Measurements from ENCODE around the gene MINDY4. TPM values are rescaled to one million over a fixed set of nuclear protein-coding genes. Genes with fewer than 3 reads are reported as not detected.

MINDY4 gene
- total and polyA plus RNA-seq, 10 of the 15 experiments (the other 5 are each of a cell fraction or from before 2014, with no cell fraction given): 0.10 to 0.90 (median 0.40) TPM

DNA sequence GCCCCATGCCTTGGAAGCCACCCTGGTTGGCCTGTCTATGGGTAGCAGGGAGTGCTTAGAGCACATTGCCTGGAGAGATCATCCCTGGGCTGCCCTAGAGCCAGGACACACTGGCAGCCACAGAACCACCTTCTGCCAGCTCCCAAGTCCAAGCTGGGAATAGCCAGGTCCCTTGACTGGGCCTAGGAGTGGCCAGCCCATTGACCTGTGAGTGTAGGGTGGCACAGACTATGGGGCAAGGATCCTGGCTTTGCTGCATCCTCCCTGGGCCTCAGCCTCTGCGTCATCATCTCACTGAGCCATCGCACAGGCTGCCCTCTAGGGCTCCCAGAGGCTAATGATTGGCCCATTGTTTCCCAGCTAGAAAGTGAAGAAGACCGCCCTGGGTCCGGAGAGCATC, 147.5 kb downstream of the MINDY4 start (continued):
- TF ChIP-seq MEF2A (IDR thresholded peaks at IDR 0.05; ENCODE audit: insufficient read depth, low read depth, low read length) (no peak), CBX5 (IDR thresholded peaks at IDR 0.05; ENCODE audit: low read depth) (no peak), ZBTB11 (CRISPR knock-in tag; IDR thresholded peaks at IDR 0.05) (no peak)

- Histone ChIP-seq H3K79me2 (ENCODE audit: control insufficient read depth, insufficient read depth, low read length) (no peaks in the 10 kb centered on the region), H3K4me1 (ENCODE audit: control insufficient read depth, insufficient read depth, low read length) (no peaks in the 10 kb centered on the region), H3K4me3 (no peak overlapping the region), H3K36me3 (ENCODE audit: control insufficient read depth in 2 of 2, insufficient read depth in 2 of 2, low read length in 1 of 2) (no peaks in the 10 kb centered on the region), H3K9me3 (replicated peaks; ENCODE audit: control insufficient read depth, insufficient read depth, low read length) (no peaks in the 10 kb centered on the region), H3K27me3 (replicated peaks in 1 of 2; ENCODE audit: control insufficient read depth in 2 of 2, insufficient read depth in 2 of 2, low read length in 1 of 2) (no peaks in the 10 kb centered on the region; a peak in 1 of 4 replicates), H3K4me2 (ENCODE audit: control insufficient read depth, insufficient read depth) (no peak overlapping the region), H2AFZ (ENCODE audit: control insufficient read depth, low read depth, low read length) (no peak overlapping the region), H4K20me1 (ENCODE audit: control insufficient read depth, insufficient read depth) (no peaks in the 10 kb centered on the region), H3K27ac (ENCODE audit: control insufficient read depth, insufficient read depth) (no peak overlapping the region), H3K9ac (ENCODE audit: control insufficient read depth, insufficient read depth, low read length) (no peak overlapping the region)
- CTCF ChIA-PET: interaction anchor here (0.7 kb wide), 1 partner anchor 19 kb away, joined by 3 read pairs; no protein-coding TSS in a partner anchor
- ATAC-seq (no peak), DNase-seq (ENCODE audit: low read depth, low spot score) (no peak), FAIRE-seq (no peak)
- no TSS peak for BruUV-seq (replicated peaks)
- SMC1A ChIA-PET (ENCODE audit: uncharacterized antibody, unreplicated experiment): no interaction called here
- RAD21 ChIA-PET (ENCODE audit: unreplicated experiment): no interaction called here
- intact Hi-C loops (cut with micrococcal nuclease; ENCODE audit: unreplicated experiment): no loop called here
- POLR2A ChIA-PET: interaction anchor here (0.6 kb wide), 1 partner anchor 128 kb away, joined by 3 read pairs; no protein-coding TSS in a partner anchor
- WGBS (ENCODE audit: insufficient coverage, insufficient replicate concordance, low lambda C conversion rate, missing lambda C conversion rate): 23% methylated on average over 11 of the region's 11 CpGs
- in situ Hi-C loops (cut with MboI): no loop called here
- no peak for TF ChIP-seq ZNF217 (IDR thresholded peaks at IDR 0.05)
- TF ChIP-seq ZBTB11 (CRISPR knock-in tag; IDR thresholded peaks at IDR 0.05): no peak
- no peak for TF ChIP-seq POLR2AphosphoS5 (IDR thresholded peaks at IDR 0.05; ENCODE audit: low read length)
- no peak for TF ChIP-seq SUPT20H (IDR thresholded peaks at IDR 0.05; ENCODE audit: borderline replicate concordance, control insufficient read depth, low read depth, low read length)
- no peak for TF ChIP-seq KAT2A (conservative IDR thresholded peaks at IDR 0.05; ENCODE audit: control insufficient read depth, low read depth, low read length)
- TF ChIP-seq SMARCA5 (IDR thresholded peaks at IDR 0.05): no peak
- TF ChIP-seq RAD21 (IDR thresholded peaks at IDR 0.05; ENCODE audit: insufficient read depth, low read depth, low read length): no peak
- TF ChIP-seq, protein P1, sequence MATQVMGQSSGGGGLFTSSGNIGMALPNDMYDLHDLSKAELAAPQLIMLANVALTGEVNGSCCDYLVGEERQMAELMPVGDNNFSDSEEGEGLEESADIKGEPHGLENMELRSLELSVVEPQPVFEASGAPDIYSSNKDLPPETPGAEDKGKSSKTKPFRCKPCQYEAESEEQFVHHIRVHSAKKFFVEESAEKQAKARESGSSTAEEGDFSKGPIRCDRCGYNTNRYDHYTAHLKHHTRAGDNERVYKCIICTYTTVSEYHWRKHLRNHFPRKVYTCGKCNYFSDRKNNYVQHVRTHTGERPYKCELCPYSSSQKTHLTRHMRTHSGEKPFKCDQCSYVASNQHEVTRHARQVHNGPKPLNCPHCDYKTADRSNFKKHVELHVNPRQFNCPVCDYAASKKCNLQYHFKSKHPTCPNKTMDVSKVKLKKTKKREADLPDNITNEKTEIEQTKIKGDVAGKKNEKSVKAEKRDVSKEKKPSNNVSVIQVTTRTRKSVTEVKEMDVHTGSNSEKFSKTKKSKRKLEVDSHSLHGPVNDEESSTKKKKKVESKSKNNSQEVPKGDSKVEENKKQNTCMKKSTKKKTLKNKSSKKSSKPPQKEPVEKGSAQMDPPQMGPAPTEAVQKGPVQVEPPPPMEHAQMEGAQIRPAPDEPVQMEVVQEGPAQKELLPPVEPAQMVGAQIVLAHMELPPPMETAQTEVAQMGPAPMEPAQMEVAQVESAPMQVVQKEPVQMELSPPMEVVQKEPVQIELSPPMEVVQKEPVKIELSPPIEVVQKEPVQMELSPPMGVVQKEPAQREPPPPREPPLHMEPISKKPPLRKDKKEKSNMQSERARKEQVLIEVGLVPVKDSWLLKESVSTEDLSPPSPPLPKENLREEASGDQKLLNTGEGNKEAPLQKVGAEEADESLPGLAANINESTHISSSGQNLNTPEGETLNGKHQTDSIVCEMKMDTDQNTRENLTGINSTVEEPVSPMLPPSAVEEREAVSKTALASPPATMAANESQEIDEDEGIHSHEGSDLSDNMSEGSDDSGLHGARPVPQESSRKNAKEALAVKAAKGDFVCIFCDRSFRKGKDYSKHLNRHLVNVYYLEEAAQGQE (IDR thresholded peaks at IDR 0.05; ENCODE audit: low read depth, low read length): no peak
- no peak for TF ChIP-seq FOS (IDR thresholded peaks at IDR 0.05; ENCODE audit: borderline replicate concordance, extremely low read depth, insufficient read length)
Measured at GRCh38 chr7:30920021-30920583, 148.9 kb downstream of the MINDY4 start.
